Measurements from ENCODE around the gene UTP14A. TPM values are rescaled to one million over a fixed set of nuclear protein-coding genes. Genes with fewer than 3 reads are reported as not detected.
A peak's percentile ranks its signal among the peaks of the same experiment; 100 is the strongest.

UTP14A gene
- polyA plus RNA-seq, 4 donors: 4.7 to 18.5 (median 11.0) TPM

GRCh38 chrX:129934461-129934860 is 28.5 kb downstream of the UTP14A start:
- FAIRE-seq (no peak), DNase-seq (no peak)
- no peak overlapping the region for H3K4me3 ChIP-seq (ENCODE audit: low read depth in 1 of 3, low read length in 3 of 3)
- peaks cover 0 to 14% (median 0%) of the 10 kb centered on the region in 3 donors for H3K27me3 ChIP-seq (ENCODE audit: control insufficient read depth in 3 of 3, insufficient read depth in 3 of 3, low read length in 3 of 3)
- H3K4me1 ChIP-seq (ENCODE audit: control insufficient read depth in 3 of 3, insufficient read depth in 2 of 3, low read depth in 1 of 3, low read length in 2 of 3): peaks cover 0 to 7% (median 0%) of the 10 kb centered on the region in 3 donors
- no peaks in the 10 kb centered on the region for H3K36me3 ChIP-seq (ENCODE audit: control insufficient read depth in 3 of 3, insufficient read depth in 2 of 3, low read depth in 1 of 3, low read length in 3 of 3)
- H3K27ac ChIP-seq (ENCODE audit: low read depth in 1 of 3, low read length in 2 of 3): no peak overlapping the region
- 61 to 87% (median 74%) methylated on average over 10 of the region's 10 CpGs for WGBS, 3 donors
- no peaks in the 10 kb centered on the region for H3K9me3 ChIP-seq (ENCODE audit: control insufficient read depth in 2 of 2, insufficient read depth in 1 of 2, low read depth in 1 of 2, low read length in 1 of 2)

GRCh38 chrX:129934952-129935351 is 29.0 kb downstream of the UTP14A start:
- DNase-seq: no peak
- no peaks in the 10 kb centered on the region for H3K36me3 ChIP-seq (ENCODE audit: control insufficient read depth in 3 of 3, insufficient read depth in 2 of 3, low read depth in 1 of 3, low read length in 3 of 3)
- peaks cover 0 to 14% (median 0%) of the 10 kb centered on the region in 3 donors for H3K27me3 ChIP-seq (ENCODE audit: control insufficient read depth in 3 of 3, insufficient read depth in 3 of 3, low read length in 3 of 3)
- WGBS, 3 donors: 75 to 85% (median 81%) methylated on average over 5 of the region's 5 CpGs
- peaks cover 0 to 7% (median 0%) of the 10 kb centered on the region in 3 donors for H3K4me1 ChIP-seq (ENCODE audit: control insufficient read depth in 3 of 3, insufficient read depth in 2 of 3, low read depth in 1 of 3, low read length in 2 of 3)
- no peak for FAIRE-seq
- no peaks in the 10 kb centered on the region for H3K9me3 ChIP-seq (ENCODE audit: control insufficient read depth in 2 of 2, insufficient read depth in 1 of 2, low read depth in 1 of 2, low read length in 1 of 2)
- no peak overlapping the region for H3K4me3 ChIP-seq (ENCODE audit: low read depth in 1 of 3, low read length in 3 of 3)
- H3K27ac ChIP-seq (ENCODE audit: low read depth in 1 of 3, low read length in 2 of 3): no peak overlapping the region

GRCh38 chrX:129938081-129938480 is 32.1 kb downstream of the UTP14A start:
- Histone ChIP-seq H3K4me3 (ENCODE audit: low read depth in 1 of 3, low read length in 3 of 3) (no peak overlapping the region), H3K36me3 (ENCODE audit: control insufficient read depth in 3 of 3, insufficient read depth in 2 of 3, low read depth in 1 of 3, low read length in 3 of 3) (no peaks in the 10 kb centered on the region), H3K9me3 (ENCODE audit: control insufficient read depth in 2 of 2, insufficient read depth in 1 of 2, low read depth in 1 of 2, low read length in 1 of 2) (no peaks in the 10 kb centered on the region), H3K27ac (ENCODE audit: low read depth in 1 of 3, low read length in 2 of 3) (no peak overlapping the region), H3K4me1 (ENCODE audit: control insufficient read depth in 3 of 3, insufficient read depth in 2 of 3, low read depth in 1 of 3, low read length in 2 of 3) (peaks cover 0 to 7% (median 0%) of the 10 kb centered on the region in 3 donors), H3K27me3 (ENCODE audit: control insufficient read depth in 3 of 3, insufficient read depth in 3 of 3, low read length in 3 of 3) (peaks cover 0 to 12% (median 0%) of the 10 kb centered on the region in 3 donors)
- 58 to 64% (median 64%) methylated on average over 4 of the region's 4 CpGs for WGBS, 3 donors
- FAIRE-seq (no peak), DNase-seq (no peak)

- Histone ChIP-seq H3K4me3 (ENCODE audit: low read depth in 1 of 3, low read length in 3 of 3) (no peak overlapping the region), H3K36me3 (ENCODE audit: control insufficient read depth in 3 of 3, insufficient read depth in 2 of 3, low read depth in 1 of 3, low read length in 3 of 3) (no peaks in the 10 kb centered on the region), H3K27me3 (ENCODE audit: control insufficient read depth in 3 of 3, insufficient read depth in 3 of 3, low read length in 3 of 3) (no peaks in the 10 kb centered on the region), H3K9me3 (ENCODE audit: control insufficient read depth in 2 of 2, insufficient read depth in 1 of 2, low read depth in 1 of 2, low read length in 1 of 2) (no peaks in the 10 kb centered on the region), H3K27ac (ENCODE audit: low read depth in 1 of 3, low read length in 2 of 3) (no peak overlapping the region), H3K4me1 (ENCODE audit: control insufficient read depth in 3 of 3, insufficient read depth in 2 of 3, low read depth in 1 of 3, low read length in 2 of 3) (peaks cover 0 to 7% (median 0%) of the 10 kb centered on the region in 3 donors)
- DNase-seq (no peak), FAIRE-seq (no peak)
- 47 to 51% (median 49%) methylated on average over 8 of the region's 8 CpGs for WGBS, 3 donors
Measured at GRCh38 chrX:129939986-129940385, 34.0 kb downstream of the UTP14A start.

- Histone ChIP-seq H3K4me1 (ENCODE audit: control insufficient read depth in 3 of 3, insufficient read depth in 2 of 3, low read depth in 1 of 3, low read length in 2 of 3) (peaks cover 0 to 7% (median 0%) of the 10 kb centered on the region in 3 donors), H3K9me3 (ENCODE audit: control insufficient read depth in 2 of 2, insufficient read depth in 1 of 2, low read depth in 1 of 2, low read length in 1 of 2) (no peaks in the 10 kb centered on the region), H3K27me3 (ENCODE audit: control insufficient read depth in 3 of 3, insufficient read depth in 3 of 3, low read length in 3 of 3) (no peaks in the 10 kb centered on the region), H3K27ac (ENCODE audit: low read depth in 1 of 3, low read length in 2 of 3) (no peak overlapping the region), H3K36me3 (ENCODE audit: control insufficient read depth in 3 of 3, insufficient read depth in 2 of 3, low read depth in 1 of 3, low read length in 3 of 3) (no peaks in the 10 kb centered on the region), H3K4me3 (ENCODE audit: low read depth in 1 of 3, low read length in 3 of 3) (no peak overlapping the region)
- FAIRE-seq (no peak), DNase-seq (no peak)
- WGBS, 3 donors: 63 to 88% (median 86%) methylated on average over 2 of the region's 2 CpGs
Measured at GRCh38 chrX:129940721-129941120, 34.8 kb downstream of the UTP14A start.

GRCh38 chrX:129945131-129945530 is 39.2 kb downstream of the UTP14A start:
- WGBS, 3 donors: 82 to 91% (median 85%) methylated on average over 1 of the region's 1 CpG
- Histone ChIP-seq H3K4me3 (ENCODE audit: low read depth in 1 of 3, low read length in 3 of 3) (no peak overlapping the region), H3K4me1 (ENCODE audit: control insufficient read depth in 3 of 3, insufficient read depth in 2 of 3, low read depth in 1 of 3, low read length in 2 of 3) (no peaks in the 10 kb centered on the region), H3K27ac (ENCODE audit: low read depth in 1 of 3, low read length in 2 of 3) (no peak overlapping the region), H3K9me3 (ENCODE audit: control insufficient read depth in 2 of 2, insufficient read depth in 1 of 2, low read depth in 1 of 2, low read length in 1 of 2) (no peaks in the 10 kb centered on the region), H3K27me3 (ENCODE audit: control insufficient read depth in 3 of 3, insufficient read depth in 3 of 3, low read length in 3 of 3) (no peaks in the 10 kb centered on the region), H3K36me3 (ENCODE audit: control insufficient read depth in 3 of 3, insufficient read depth in 2 of 3, low read depth in 1 of 3, low read length in 3 of 3) (no peaks in the 10 kb centered on the region)
- FAIRE-seq (no peak), DNase-seq (peak in 1 of 2 donors; percentile 24)

- Histone ChIP-seq H3K36me3 (ENCODE audit: control insufficient read depth in 3 of 3, insufficient read depth in 2 of 3, low read depth in 1 of 3, low read length in 3 of 3) (no peaks in the 10 kb centered on the region), H3K4me1 (ENCODE audit: control insufficient read depth in 3 of 3, insufficient read depth in 2 of 3, low read depth in 1 of 3, low read length in 2 of 3) (peaks cover 0 to 15% (median 0%) of the 10 kb centered on the region in 3 donors), H3K9me3 (ENCODE audit: control insufficient read depth in 2 of 2, insufficient read depth in 1 of 2, low read depth in 1 of 2, low read length in 1 of 2) (no peaks in the 10 kb centered on the region), H3K4me3 (ENCODE audit: low read depth in 1 of 3, low read length in 3 of 3) (peak overlapping the region in 2 of 3 donors; percentile 35 to 37), H3K27ac (ENCODE audit: low read depth in 1 of 3, low read length in 2 of 3) (no peak overlapping the region), H3K27me3 (ENCODE audit: control insufficient read depth in 3 of 3, insufficient read depth in 3 of 3, low read length in 3 of 3) (peaks cover 0 to 9% (median 2%) of the 10 kb centered on the region in 3 donors)
- FAIRE-seq (no peak), DNase-seq (no peak)
- WGBS, 3 donors: 7 to 31% (median 24%) methylated on average over 10 to 18 of the region's 18 CpGs
Measured at GRCh38 chrX:129953334-129953648, 47.3 kb downstream of the UTP14A start.

GRCh38 chrX:129953881-129954280 is 47.9 kb downstream of the UTP14A start:
- DNase-seq: no peak
- no peak overlapping the region for H3K27ac ChIP-seq (ENCODE audit: low read depth in 1 of 3, low read length in 2 of 3)
- no peak for FAIRE-seq
- no peak overlapping the region for H3K4me3 ChIP-seq (ENCODE audit: low read depth in 1 of 3, low read length in 3 of 3)
- no peaks in the 10 kb centered on the region for H3K36me3 ChIP-seq (ENCODE audit: control insufficient read depth in 3 of 3, insufficient read depth in 2 of 3, low read depth in 1 of 3, low read length in 3 of 3)
- WGBS, 3 donors: 86 to 92% (median 92%) methylated on average over 4 of the region's 4 CpGs
- H3K4me1 ChIP-seq (ENCODE audit: control insufficient read depth in 3 of 3, insufficient read depth in 2 of 3, low read depth in 1 of 3, low read length in 2 of 3): peaks cover 0 to 15% (median 0%) of the 10 kb centered on the region in 3 donors
- H3K27me3 ChIP-seq (ENCODE audit: control insufficient read depth in 3 of 3, insufficient read depth in 3 of 3, low read length in 3 of 3): peaks cover 0 to 9% (median 2%) of the 10 kb centered on the region in 3 donors
- no peaks in the 10 kb centered on the region for H3K9me3 ChIP-seq (ENCODE audit: control insufficient read depth in 2 of 2, insufficient read depth in 1 of 2, low read depth in 1 of 2, low read length in 1 of 2)

- Histone ChIP-seq H3K4me1 (ENCODE audit: control insufficient read depth in 3 of 3, insufficient read depth in 2 of 3, low read depth in 1 of 3, low read length in 2 of 3) (peaks cover 0 to 21% (median 0%) of the 10 kb centered on the region in 3 donors), H3K9me3 (ENCODE audit: control insufficient read depth in 2 of 2, insufficient read depth in 1 of 2, low read depth in 1 of 2, low read length in 1 of 2) (no peaks in the 10 kb centered on the region), H3K4me3 (ENCODE audit: low read depth in 1 of 3, low read length in 3 of 3) (no peak overlapping the region), H3K27ac (ENCODE audit: low read depth in 1 of 3, low read length in 2 of 3) (no peak overlapping the region), H3K27me3 (ENCODE audit: control insufficient read depth in 3 of 3, insufficient read depth in 3 of 3, low read length in 3 of 3) (peaks cover 0 to 9% (median 2%) of the 10 kb centered on the region in 3 donors), H3K36me3 (ENCODE audit: control insufficient read depth in 3 of 3, insufficient read depth in 2 of 3, low read depth in 1 of 3, low read length in 3 of 3) (no peaks in the 10 kb centered on the region)
- FAIRE-seq (no peak), DNase-seq (no peak)
- WGBS, 3 donors: 49 to 80% (median 62%) methylated on average over 3 of the region's 3 CpGs
Measured at GRCh38 chrX:129954804-129955203, 48.8 kb downstream of the UTP14A start.

All from small intestine (tissue), 7 donors.